HG03354 (cell line): ENCODE data around the gene AOPEP.

Experiments
- ATAC-seq: cut with Tn5 transposase; IDR thresholded peaks from one replicate; pipeline ENCODE4 v1.9.1; 2021; ENCODE audit warnings: mild to moderate bottlenecking; ENCODE audit not compliant: unreplicated experiment, poor library complexity, severe bottlenecking

AOPEP gene

DNA sequence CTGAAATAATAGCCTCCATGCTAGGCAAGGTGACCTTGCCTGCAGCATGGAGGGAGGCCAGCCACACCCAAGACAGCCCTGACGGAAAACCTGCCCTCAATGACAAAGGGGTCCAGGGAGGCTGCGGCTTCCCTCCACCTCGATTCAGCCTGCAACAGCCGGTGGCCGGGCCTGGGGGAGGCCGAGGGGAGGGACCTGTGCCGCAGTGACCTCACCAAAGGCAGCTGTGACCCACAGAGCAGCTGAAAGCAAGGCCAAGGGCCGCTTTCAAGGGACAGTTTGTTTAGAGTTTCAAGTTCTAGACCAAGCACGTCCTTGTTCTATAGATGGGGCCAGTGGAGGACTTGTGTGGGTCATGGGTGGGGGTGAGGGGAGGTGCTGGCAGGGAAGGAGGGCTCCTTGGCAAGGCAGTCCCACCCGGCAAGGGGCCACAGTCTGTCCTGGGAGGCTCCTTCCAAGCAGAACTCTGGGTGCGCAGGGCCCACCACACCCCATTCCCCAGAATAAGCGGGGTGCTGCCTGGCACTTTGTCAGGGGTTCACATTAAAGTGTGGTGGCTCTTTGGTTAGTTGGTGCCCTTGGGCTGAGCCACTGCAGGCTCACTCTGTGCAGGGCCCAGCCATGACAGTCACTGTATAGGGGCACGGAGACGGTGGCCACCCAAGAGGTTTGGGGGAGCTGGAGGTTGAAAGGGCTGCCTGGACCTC is 364.5 kb downstream of the AOPEP start:
- ATAC-seq, result no peak

DNA sequence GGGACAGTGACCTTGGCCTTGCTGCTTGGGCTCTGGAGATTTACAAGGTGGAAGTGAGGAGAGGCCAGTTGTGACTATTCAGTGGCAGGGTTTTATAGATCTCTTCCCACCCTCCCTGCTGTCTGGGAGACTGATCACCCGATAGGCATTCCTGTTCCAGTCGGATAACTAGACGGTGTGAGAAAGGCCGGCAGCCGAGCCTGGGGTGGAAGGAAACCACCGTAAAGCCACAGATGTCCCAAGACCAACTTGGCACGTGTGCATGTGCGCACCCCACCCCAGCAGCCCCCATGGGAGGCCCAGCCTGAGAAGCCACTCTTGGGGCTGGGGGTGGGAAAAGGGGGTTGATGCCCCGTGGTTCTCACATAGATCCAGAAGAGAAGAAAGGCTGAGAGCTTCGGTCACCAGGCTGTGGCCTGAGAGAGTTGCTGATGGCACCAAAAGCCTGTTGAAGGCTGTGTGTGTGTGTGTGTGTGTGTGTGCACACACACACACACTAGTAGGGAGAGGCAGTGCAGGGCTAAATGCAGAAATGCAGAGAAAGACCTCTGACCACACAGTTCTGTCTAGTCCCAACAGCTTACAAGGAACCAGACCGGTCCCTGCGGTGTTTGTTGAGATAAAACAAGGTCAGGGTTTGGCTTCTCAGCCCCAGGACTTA is 365.2 kb downstream of the AOPEP start:
- ATAC-seq, result no peak

DNA sequence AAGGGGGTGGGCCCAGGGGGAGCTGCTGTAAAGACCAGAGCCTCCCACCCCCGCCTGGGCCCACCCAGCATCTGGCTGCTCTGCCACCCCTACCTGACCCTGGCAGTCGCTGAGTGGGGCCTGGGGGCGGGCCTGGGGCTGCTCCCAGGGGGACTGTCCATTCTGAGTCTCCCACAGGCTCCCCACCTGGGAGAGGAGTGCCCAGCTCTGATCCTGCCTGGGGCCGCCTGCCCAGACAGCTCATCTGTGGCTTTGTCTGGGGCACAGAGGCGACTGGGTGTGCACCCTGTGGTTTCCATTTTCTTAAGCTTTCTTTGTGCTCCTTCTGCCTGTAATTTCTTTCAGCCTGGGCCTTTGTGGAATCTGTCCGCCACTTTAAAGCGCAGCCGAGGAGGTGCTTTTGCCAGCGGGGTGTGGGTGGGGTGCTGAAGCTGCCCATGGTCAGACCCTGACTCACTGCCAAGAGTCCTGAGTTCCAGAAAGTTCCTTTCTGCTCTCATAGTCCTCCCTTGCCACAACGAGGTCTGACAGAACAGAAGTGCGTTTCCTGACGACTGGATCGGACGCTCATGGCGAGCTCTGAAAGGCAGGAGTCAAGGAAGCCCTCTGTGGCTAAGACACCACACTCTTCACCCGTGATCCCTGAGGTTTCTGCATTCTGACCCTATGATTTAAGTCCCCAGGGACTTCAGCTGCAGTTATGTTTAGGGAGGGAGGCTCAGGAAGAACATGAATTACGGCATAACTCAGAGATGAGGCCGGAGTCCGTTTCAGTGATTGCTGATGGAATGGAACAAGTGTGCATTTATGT is 366.0 kb downstream of the AOPEP start:
- ATAC-seq, result no peak

DNA sequence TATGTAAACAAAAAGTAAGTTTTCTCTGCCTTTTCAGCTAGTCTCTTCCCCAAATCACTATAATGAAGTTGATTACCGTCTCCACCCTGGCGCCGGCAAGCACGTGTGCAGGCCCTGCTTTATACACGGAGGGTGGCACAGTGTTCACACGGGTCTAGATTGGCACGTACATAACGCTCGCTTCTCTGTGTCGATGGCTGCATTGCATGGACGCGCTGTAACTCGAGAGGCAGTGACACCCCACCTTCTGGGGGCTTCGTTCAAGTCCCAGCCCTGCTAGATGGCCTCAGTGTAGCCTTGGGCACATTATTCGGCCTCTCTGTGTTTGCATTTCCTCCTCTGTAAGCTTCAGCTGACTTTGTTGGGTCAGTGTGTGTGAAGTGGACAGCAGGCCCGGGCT is 367.1 kb downstream of the AOPEP start:
- ATAC-seq, result no peak

DNA sequence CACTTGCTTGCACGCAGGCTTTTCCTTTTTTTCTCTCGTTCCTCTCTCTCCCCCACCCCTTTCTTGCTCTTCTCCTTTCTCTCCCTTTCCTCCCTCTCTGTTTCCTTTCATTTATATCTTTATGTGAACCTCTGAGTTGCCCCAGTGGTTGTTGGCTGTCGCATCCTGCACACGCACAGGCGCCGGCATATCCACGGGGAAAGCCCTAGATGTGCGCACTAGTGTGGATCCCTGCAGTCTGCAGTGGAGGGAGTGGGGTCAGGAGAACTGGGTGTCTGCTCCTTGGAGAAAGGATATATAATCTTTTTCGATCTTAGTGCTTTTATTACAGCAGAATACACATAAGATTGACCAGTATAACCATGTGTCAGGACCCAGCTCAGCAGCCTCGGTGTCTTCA is 367.5 kb downstream of the AOPEP start:
- no peak for ATAC-seq

DNA sequence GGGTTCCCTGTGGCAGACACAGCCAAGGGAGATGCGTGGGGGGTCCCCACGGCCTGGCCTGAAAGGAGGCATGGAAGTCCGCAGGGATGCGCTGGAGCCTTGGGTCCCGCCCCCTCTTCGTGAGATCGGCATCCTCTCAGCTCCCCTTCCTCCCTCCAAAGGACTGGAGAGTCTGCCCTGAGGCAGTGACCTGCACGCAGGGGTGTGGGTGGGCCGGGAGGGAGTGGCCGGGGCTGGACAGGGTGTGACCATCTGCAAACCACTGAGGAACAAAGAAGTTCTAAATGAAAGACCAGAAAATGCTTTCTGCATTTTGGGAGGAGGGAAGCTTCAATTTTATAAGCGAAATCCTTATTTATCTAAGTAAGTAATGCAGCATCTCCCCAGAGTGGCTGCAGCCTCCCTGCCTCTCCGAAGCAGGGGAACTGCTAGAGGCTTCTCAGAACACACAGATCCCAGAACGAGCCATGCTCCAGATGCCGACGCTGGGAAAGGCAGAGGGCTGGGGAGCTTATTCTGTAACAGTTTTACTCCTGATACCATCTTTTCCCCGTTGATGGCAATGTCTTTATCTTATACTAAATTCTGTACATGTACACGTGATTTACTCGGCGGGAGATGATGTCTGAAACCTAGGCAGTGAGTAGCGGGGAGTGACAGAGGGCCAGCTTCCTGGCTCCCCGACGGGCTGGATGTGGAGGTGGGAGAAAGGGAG is 369.3 kb downstream of the AOPEP start:
- no peak for ATAC-seq

DNA sequence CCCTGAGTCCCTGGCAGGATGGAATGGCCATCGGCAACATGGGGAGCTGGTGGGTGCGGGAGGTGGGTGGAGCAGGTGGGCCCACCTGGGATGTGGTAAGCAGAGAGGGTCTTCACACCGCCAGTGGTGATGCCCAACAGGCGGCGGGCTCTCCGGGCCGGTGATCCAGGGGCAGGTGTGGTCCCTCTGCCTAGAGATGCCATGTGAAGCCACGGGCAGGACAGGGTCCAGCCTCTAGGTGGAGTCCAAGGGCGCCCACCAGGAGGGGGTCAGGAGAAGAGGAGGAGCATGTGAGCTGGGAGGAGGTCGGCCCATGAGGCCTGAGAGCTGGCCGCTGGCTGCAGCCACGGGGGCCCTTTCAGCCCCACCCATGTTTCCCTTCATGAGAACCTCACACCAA is 369.9 kb downstream of the AOPEP start:
- ATAC-seq, result no peak

DNA sequence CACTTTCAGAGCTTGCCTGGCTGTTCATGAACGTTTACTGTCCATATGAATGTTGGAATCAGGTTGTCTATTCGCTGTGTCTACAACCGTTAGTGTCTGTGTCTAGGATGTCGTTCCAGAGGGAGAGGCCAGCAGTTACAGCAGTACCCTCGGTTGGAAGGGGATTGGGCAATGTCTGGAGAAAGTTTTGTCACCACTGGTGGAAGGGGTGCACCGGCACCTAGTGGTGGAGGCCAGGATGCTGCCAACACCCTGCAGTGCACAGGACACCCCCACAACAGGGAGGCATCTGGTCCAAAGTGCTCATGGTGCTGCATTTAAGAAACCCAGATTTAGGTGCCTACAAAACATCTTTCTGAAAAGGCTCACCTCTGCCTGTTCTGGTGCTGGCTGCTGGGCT is 370.3 kb downstream of the AOPEP start:
- ATAC-seq, result no peak

DNA sequence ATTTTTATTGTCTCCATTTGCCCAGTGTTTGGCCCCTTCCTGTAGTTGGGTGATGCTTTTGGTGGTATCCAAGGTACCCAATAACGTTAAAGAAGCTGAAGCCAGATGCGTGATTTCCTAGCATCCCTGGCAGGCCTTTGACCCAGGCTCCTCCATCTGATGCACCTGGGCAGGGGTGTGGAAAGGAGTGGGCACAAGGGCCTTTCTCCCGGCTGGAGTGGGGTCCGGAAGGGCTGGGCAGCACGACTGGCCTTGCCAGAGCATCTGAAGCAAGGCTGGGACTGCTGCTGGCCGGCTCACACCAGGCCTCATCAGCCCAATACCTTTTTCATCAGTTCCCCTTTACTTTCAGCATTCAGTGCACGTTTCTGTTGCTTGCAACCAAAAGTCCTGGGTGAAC is 370.8 kb downstream of the AOPEP start:
- no peak for ATAC-seq

DNA sequence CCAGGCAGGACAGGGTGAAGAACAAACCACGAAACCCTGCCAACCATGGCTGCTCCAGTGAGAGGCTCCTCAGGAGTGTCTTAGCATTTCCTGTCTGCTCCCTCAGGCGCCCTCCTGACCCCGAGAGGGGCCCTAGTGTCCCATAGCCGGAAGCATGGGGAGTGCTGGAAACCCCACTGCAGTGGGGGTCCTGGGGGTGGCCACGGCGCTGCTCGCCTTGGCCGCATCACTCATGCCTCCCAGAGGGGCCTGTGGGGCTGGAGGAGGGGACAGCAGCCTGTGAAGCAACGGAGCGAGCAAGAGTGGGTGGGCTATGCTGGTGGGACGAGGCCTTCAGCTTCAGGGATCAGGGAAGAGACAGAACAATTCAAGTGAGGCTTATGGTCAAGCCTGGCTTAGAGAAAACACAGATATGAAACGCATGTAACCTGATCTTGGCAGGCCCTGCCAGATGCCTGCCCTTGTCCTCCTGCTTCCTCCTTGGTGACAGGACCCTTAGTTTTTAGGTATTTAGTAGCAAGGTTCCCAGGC is 372.0 kb downstream of the AOPEP start:
- ATAC-seq, result no peak

DNA sequence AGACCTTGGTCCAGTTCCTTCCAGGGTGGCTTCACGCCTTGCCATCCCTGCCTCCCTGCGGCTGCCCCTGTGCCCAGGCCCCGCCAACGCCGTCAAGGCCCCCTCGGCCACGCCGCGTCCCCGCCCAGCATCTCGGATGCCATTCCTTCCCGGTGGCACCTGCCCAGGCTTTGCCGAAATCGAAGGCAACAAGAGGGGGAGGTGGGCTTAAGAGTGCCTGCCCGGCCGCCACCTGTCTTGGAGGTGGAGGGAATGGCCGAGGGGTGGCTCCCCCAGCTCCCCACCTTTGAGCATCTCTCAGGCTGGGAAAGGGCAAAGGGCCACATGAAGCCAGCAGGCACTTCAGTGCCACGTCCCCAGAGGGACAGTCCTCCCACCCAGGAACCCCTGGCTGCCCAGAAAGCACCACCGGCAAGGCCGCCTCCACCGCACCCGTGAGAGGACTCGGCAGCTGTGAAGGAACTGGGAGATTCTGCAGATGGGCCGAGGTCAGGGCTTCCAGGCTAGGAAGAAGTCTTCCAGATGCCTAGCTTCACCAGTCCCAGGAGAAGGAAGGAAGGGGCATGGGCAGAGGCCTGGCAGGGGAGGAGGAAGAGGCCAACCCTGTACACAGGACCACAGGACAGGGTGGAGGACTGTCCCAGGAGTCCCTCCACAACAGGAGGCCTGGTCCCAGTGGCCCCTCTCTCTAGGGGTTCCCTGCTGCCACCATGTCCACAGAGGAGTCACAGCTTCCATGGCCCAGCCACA is 373.0 kb downstream of the AOPEP start:
- ATAC-seq, result no peak

DNA sequence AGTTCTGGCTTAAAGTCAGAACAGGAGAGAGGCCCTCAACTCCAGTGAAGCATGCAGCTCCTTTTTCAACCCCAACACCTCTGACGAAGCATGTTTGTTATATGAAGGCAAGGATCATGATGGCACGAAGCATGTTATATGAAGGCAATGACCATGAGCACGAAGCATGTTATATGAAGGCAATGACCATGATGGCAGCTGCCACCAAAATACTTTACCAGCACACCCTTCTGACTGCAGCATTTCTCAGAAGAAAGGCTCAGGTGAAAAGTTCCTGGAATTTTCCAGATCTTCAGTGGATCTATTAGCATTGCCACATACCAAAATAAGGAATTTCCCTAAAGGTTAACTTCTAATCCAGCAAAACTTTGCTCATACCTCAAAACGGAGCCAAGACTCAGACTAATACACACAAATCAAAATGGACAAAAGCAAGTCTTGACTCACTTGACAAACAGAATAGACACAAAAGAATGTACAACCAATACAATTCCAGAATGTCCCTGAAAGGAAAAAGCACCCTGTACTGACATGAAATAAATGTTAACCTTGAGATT is 373.6 kb downstream of the AOPEP start:
- ATAC-seq, result no peak

DNA sequence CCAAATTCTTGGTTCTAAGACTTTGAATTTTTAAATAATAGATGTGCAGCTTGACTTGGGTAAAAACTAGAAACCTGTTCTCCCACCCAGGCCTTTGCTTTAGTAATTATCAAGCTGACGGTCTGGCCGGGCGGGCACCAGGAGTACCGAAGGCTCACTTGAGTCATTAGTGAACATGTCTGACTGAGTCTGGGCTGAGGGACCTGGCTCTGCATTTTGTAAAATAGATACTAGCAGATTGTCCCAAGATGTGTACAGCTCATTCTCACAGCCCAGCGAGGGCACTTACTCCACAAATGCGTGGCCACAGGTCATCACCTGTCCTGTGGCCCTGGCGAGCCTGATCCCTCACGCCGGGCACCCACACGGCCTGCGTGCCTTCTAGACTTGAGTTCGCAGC is 374.8 kb downstream of the AOPEP start:
- ATAC-seq, result no peak

DNA sequence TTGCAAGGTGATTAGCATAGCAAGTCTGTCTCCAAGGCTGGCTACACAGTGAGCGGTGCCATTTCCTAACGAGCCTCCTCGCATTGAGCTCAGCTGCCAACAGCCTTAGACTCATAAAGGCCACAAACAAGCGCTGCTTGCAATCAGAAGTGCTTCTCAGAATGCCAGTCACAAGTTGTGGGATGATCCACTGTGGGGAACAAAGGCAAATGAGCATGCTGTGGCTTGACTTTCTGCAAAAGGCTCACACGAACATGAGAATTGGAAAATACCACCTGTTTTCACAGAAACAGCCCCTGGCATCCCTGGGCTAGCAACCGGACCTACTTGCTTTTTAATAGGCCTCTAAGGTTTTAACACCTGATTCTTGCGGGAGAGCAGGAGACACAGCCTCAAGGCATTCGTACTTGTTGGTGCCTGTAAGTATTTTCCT is 375.5 kb downstream of the AOPEP start:
- ATAC-seq, result no peak

DNA sequence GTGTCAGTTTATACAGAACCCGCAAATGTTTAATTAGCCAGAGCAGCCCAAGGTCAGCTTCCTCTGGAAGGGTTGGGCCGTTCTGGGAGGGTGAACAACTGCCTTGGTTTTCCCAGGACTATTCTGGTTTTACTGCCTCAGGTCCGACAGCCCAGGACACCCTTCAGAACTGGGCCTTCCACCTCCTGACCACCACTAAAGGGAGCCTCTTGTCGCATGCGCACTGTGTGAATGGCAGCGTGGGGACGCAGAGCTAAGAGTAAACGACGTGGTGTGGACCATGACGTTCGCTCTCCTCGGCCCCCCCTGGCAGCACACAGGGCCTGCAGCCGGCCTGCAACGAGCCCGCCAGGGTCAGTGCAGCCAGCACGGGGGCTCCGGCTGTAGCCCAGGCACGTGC is 376.1 kb downstream of the AOPEP start:
- ATAC-seq, result no peak

DNA sequence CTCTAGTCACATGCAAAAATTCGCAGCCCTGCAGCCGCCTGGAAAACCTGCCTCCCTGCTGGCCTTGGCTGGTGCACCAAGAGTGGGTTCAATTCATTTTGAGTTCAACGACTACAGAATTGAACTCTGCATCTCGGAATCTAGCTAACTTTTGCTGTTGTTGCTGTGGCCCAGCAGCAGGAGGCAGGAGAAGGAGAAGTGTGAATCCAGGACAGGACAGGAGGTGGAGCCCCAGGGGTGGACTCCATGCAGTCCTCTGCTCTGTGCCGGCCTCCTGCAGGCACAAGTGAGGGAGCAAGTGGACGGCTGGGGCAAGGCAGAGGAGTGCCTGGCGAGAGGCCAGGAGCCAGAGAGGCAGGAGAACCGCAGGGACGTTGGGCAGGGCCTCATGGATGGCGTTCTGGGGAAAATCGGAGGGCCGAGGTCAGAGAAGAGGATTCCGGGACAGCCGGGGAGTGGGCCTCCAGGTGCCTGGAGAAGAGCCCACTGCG is 376.8 kb downstream of the AOPEP start:
- no peak for ATAC-seq

DNA sequence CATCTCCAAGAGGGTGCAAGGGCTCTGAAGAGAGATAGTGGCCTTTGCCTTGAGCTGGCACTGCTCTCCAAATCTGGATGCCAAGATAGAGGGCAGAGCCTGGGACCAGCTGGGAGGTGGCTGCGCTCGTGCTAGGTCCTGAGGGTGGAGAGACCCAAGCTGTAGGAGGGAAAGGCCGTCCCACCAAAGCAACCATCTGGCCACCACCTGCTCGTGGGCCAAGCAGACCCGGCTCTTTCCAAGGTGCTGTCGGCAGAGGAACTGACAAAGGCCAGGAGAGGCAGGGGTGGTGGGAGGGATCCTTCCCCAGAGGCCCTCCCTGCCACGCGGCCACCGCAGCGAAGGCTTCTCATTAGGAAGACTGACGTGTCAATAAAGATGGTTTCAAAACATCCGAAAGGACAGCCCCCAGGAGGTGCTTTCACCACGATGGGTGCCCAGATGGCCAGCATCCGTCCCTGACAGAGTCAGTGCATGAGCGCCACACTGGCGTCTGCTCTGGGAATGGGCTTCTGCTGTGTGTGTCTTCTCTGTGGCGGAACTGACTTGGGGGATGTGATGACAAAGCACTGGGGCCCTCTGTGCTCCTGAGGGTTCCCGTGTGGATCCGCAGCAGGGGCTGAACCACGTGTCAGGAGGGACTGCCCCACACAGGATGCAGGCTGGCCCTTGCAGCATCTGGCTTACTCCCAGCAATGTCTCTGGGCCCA is 377.5 kb downstream of the AOPEP start:
- ATAC-seq, result no peak

DNA sequence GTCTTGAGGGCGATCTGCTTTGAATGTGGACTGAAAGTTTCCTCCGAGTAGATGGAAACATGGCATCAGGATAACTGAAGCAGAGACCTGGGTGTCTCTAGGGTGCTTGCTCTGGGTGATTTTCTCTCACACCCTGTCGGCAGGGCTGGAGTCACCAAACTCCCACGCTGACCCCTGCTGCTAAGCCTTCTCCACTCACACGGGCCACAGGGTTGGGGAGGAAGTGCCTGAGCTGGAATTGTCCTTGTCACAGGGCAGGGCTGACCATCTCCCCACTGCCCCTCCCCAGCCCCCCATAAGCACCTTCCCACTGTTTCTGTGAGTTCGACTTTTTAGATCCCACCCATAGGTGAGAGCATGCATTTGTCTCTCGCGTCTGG is 378.1 kb downstream of the AOPEP start:
- no peak for ATAC-seq
